Aorta (tissue), 5 donors: ENCODE results near the gene TMEM220. TPM values are rescaled to one million over a fixed set of nuclear protein-coding genes. Genes with fewer than 3 reads are reported as not detected.

Experiments used
- ATAC-seq: fragments of 200-7000 bp; cut with Tn5 transposase; one replicate; pipeline ENCODE4 v1.9.1; 2022; ENCODE audit warnings: moderate library complexity; ENCODE audit not compliant: low FRiP score
- DNase-seq, 2 donors: peaks; one replicate each; pipeline ENCODE4 v3.0.0-alpha.2; 2020
- H3K27ac ChIP-seq, 2 donors: one replicate each; pipeline ENCODE4 v1.5.1; 2013; ENCODE audit warnings: low read length in 2 of 2, mild to moderate bottlenecking in 2 of 2, moderate library complexity in 2 of 2, control low read depth in 1 of 2, inconsistent platforms in 1 of 2, low read depth in 1 of 2
- H3K27me3 ChIP-seq, 2 donors: one replicate each; pipeline ENCODE4 v1.6.1; 2013; ENCODE audit warnings: control low read depth in 1 of 2, low read length in 1 of 2, mild to moderate bottlenecking in 1 of 2, moderate library complexity in 1 of 2; ENCODE audit not compliant: insufficient read depth in 2 of 2, control insufficient read depth in 1 of 2
- H3K36me3 ChIP-seq, 2 donors: one replicate each; pipeline ENCODE4 v1.6.1; 2013; ENCODE audit warnings: control low read depth in 1 of 2, low read length in 1 of 2, mild to moderate bottlenecking in 1 of 2; ENCODE audit not compliant: insufficient read depth in 2 of 2, control insufficient read depth in 1 of 2
- H3K4me1 ChIP-seq, 2 donors: one replicate each; pipeline ENCODE4 v1.6.1; 2013; ENCODE audit warnings: low read length in 2 of 2, control low read depth in 1 of 2, mild to moderate bottlenecking in 1 of 2, moderate library complexity in 1 of 2; ENCODE audit not compliant: insufficient read depth in 2 of 2, control insufficient read depth in 1 of 2
- H3K4me3 ChIP-seq, 2 donors: one replicate each; pipeline ENCODE4 v1.5.1; 2013; ENCODE audit warnings: low read length in 2 of 2, control low read depth in 1 of 2, mild to moderate bottlenecking in 1 of 2
- H3K9me3 ChIP-seq: one replicate; pipeline ENCODE4 v1.6.1; 2013; ENCODE audit warnings: mild to moderate bottlenecking, low read length; ENCODE audit not compliant: control insufficient read depth
- WGBS, 2 donors: extraction: QIAGEN DNeasy Blood & Tissue Kit; methylation state at CpG; one replicate each; pipeline ENCODE4 v1.1.7; 2013; 5-methylcytosine and 5-hydroxymethylcytosine counted together
- intact Hi-C, 2 donors: fragments of 100-400 bp; cut with DNase I; formaldehyde crosslinking; loops; one replicate each; pipeline versions ENCODE4 v1.14.2 to v1.15.0; 2022
- polyA plus RNA-seq, 2 donors: library from polyadenylated mRNA; stranded (reverse); fragments of 200-250 nt; gene quantifications; one replicate each; pipeline ENCODE4 v1.2.3, GENCODE V29; 2013
- total RNA-seq, 2 donors: library from RNA; stranded (reverse); fragmentation: NEBNext Ultra II Directional; extraction: Animal tissue kit (Norgen Biotek cat#: 25700); gene quantifications; one replicate each; pipeline ENCODE4 v1.2.1, GENCODE V29; 2021
- donor health status: healthy with polysubstance abuse.
- donor health status: Bipolar disorder and iron deficiency.
- donor health status: DM: no; HTN: no; CAD: no.
- donor health status: DM: no; HTN: no; CAD: no.
- donor health status: DM: yes; HTN: yes; CAD: no.

TMEM220 gene
- total and polyA plus RNA-seq, 4 donors = 8.1 to 17.4 (median 13.0) TPM

- Histone ChIP-seq H3K4me1 (no peaks in the 10 kb centered on the region), H3K27ac (no peak overlapping the region), H3K9me3 (no peaks in the 10 kb centered on the region), H3K36me3 (no peaks in the 10 kb centered on the region), H3K27me3 (no peaks in the 10 kb centered on the region), H3K4me3 (no peak overlapping the region)
- 80 to 84% methylated on average over 6 of the region's 6 CpGs for WGBS, 2 donors
- ATAC-seq (no peak), DNase-seq (no peak)
- intact Hi-C loops = no loop called here
Observed at GRCh38 chr17:10757067-10757466, 27.2 kb upstream of the TMEM220 start.

GRCh38 chr17:10756619-10757018, 26.8 kb upstream of the TMEM220 start:
- no peaks in the 10 kb centered on the region for H3K36me3 ChIP-seq
- WGBS, 2 donors = 90 to 100% methylated on average over 2 of the region's 2 CpGs
- intact Hi-C loops = no loop called here
- no peak overlapping the region for H3K4me3 ChIP-seq
- H3K27me3 ChIP-seq = no peaks in the 10 kb centered on the region
- no peaks in the 10 kb centered on the region for H3K4me1 ChIP-seq
- H3K9me3 ChIP-seq = no peaks in the 10 kb centered on the region
- no peak overlapping the region for H3K27ac ChIP-seq
- ATAC-seq = no peak
- no peak for DNase-seq

- Histone ChIP-seq H3K36me3 (no peaks in the 10 kb centered on the region), H3K27me3 (no peaks in the 10 kb centered on the region), H3K9me3 (no peaks in the 10 kb centered on the region), H3K27ac (no peak overlapping the region), H3K4me1 (no peaks in the 10 kb centered on the region), H3K4me3 (no peak overlapping the region)
- ATAC-seq (no peak), DNase-seq (no peak)
- intact Hi-C loops = no loop called here
- WGBS, 2 donors = 60 to 68% methylated on average over 1 of the region's 1 CpG
Observed at GRCh38 chr17:10756185-10756584, 26.4 kb upstream of the TMEM220 start.

- 81 to 82% methylated on average over 3 of the region's 3 CpGs for WGBS, 2 donors
- H3K27ac ChIP-seq = no peak overlapping the region
- no peaks in the 10 kb centered on the region for H3K4me1 ChIP-seq
- no peaks in the 10 kb centered on the region for H3K27me3 ChIP-seq
- DNase-seq (no peak), ATAC-seq (no peak)
- intact Hi-C loops = no loop called here
- H3K9me3 ChIP-seq = no peaks in the 10 kb centered on the region
- H3K36me3 ChIP-seq = no peaks in the 10 kb centered on the region
- no peak overlapping the region for H3K4me3 ChIP-seq
Observed at GRCh38 chr17:10755592-10756127, 25.8 kb upstream of the TMEM220 start.

- Histone ChIP-seq H3K27ac (no peak overlapping the region), H3K4me3 (no peak overlapping the region), H3K27me3 (no peaks in the 10 kb centered on the region), H3K4me1 (no peaks in the 10 kb centered on the region), H3K9me3 (no peaks in the 10 kb centered on the region), H3K36me3 (no peaks in the 10 kb centered on the region)
- intact Hi-C loops = no loop called here
- no peak for DNase-seq
- no peak for ATAC-seq
- WGBS, 2 donors = 35 to 41% methylated on average over 14 of the region's 14 CpGs
Observed at GRCh38 chr17:10754861-10755591, 25.2 kb upstream of the TMEM220 start.

GRCh38 chr17:10754109-10754508, 24.3 kb upstream of the TMEM220 start:
- Histone ChIP-seq H3K36me3 (no peaks in the 10 kb centered on the region), H3K4me1 (no peaks in the 10 kb centered on the region), H3K27me3 (no peaks in the 10 kb centered on the region), H3K9me3 (no peaks in the 10 kb centered on the region), H3K27ac (no peak overlapping the region), H3K4me3 (no peak overlapping the region)
- WGBS, 2 donors = 25 to 29% methylated on average over 2 of the region's 2 CpGs
- ATAC-seq = no peak
- no peak for DNase-seq
- intact Hi-C loops = no loop called here

GRCh38 chr17:10752696-10753095, 22.9 kb upstream of the TMEM220 start:
- intact Hi-C loops = no loop called here
- H3K36me3 ChIP-seq = no peaks in the 10 kb centered on the region

GRCh38 chr17:10751563-10751962, 21.7 kb upstream of the TMEM220 start:
- no peaks in the 10 kb centered on the region for H3K4me1 ChIP-seq
- H3K9me3 ChIP-seq = no peaks in the 10 kb centered on the region
- H3K36me3 ChIP-seq = no peaks in the 10 kb centered on the region
- H3K27me3 ChIP-seq = no peaks in the 10 kb centered on the region
- no peak for DNase-seq
- no peak overlapping the region for H3K4me3 ChIP-seq
- 82 to 85% methylated on average over 3 of the region's 3 CpGs for WGBS, 2 donors
- H3K27ac ChIP-seq = no peak overlapping the region
- no peak for ATAC-seq
- intact Hi-C loops = no loop called here

More at GRCh38 chr17:10752696-10753095, 22.9 kb upstream of the TMEM220 start:
- Histone ChIP-seq H3K27me3 (no peaks in the 10 kb centered on the region), H3K4me3 (no peak overlapping the region), H3K27ac (no peak overlapping the region), H3K4me1 (no peaks in the 10 kb centered on the region), H3K9me3 (no peaks in the 10 kb centered on the region)
- DNase-seq (no peak), ATAC-seq (no peak)
- 90% methylated on average over 10 of the region's 10 CpGs for WGBS, 2 donors

- Histone ChIP-seq H3K4me1 (no peaks in the 10 kb centered on the region), H3K36me3 (no peaks in the 10 kb centered on the region), H3K27ac (no peak overlapping the region), H3K27me3 (no peaks in the 10 kb centered on the region), H3K4me3 (no peak overlapping the region), H3K9me3 (no peaks in the 10 kb centered on the region)
- intact Hi-C loops = no loop called here
- ATAC-seq = no peak
- no peak for DNase-seq
- 82 to 83% methylated on average over 4 of the region's 4 CpGs for WGBS, 2 donors
Observed at GRCh38 chr17:10750210-10750609, 20.4 kb upstream of the TMEM220 start.
